ENCODE results near the gene BID. TPM values are rescaled to one million over a fixed set of nuclear protein-coding genes. Genes with fewer than 3 reads are reported as not detected.
A peak's percentile ranks its signal among the peaks of the same experiment; 100 is the strongest.

The BID gene
- total RNA-seq, 2 experiments from 2014 or later = 46.2 to 48.4 TPM

DNA sequence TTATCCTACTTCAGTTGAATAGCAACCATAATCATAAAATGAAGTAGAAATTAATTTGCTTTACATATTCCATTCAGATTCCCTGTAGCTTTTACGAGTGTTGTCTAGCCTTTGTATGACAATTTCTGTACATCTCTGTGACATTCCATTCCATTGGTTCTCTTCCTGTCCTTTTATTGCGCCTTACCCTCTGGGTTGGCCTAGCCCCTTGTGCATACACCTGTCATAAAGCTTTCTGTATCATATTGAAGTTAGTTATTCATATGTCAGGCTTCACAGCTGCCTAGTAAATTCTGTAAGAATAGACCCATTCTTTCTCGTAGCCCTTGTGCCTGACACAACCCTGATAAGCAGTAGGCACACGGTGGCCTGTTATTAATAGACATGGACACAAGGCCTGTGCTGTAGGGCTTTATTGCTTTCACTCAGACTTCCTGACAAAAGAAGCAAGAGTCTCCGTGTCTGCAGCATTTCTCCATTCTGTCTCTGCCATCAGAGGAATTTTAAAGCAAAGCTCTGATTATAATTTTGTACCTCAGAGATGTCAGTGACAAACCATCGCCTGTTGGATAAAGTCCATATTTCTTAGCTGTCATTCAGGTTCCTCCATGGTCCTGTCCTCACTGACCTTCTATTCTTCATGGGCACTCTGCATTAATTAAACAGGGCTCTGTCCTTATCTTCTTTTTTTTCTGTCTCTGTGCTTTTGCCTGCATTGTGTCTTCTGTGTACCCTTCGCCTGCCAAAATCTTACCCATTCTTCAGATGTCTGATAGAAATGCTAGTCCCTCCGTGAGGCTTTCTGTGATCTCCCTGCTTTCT, 49.4 kb downstream of the BID start:
- Mint-ChIP-seq H3K27ac (no peak overlapping the region), H3K4me1 (ENCODE audit: low read depth) (peaks cover 13% of the 10 kb centered on the region), H3K4me3 (no peak overlapping the region), H3K9me3 (ENCODE audit: insufficient read depth) (no peaks in the 10 kb centered on the region), H3K36me3 (ENCODE audit: low read depth) (peaks cover 12% of the 10 kb centered on the region), H3K27me3 (ENCODE audit: low read depth) (no peaks in the 10 kb centered on the region)
- POLR2A ChIA-PET = interaction anchor here (0.5 kb wide), 1 partner anchor 14 kb away, joined by 3 read pairs; no protein-coding TSS in a partner anchor
- CTCF ChIA-PET = no interaction called here
- DNase-seq (no peak), ATAC-seq (no peak)

DNA sequence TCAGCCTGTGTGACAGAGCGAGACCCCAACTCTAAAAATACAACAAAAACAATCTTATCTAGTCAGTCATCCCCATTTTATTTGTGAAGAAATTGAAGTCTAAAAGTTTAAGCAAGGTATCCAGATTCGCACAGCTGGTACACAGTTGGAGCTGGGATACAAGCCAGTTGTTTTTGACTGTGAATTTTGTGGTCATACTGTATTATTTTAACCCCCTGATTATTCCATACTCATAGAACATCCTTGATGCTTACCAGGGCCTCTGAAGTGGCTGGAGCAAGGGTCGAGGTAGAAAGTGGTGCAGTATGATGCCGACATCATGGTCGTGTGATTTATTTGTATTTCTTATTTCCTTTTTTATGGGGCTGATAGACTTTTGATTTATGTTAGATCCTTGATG, 50.0 kb downstream of the BID start:
- ATAC-seq (no peak), DNase-seq (no peak)
- Mint-ChIP-seq H3K27ac (no peak overlapping the region), H3K36me3 (ENCODE audit: low read depth) (peaks cover 11% of the 10 kb centered on the region), H3K4me3 (no peak overlapping the region), H3K27me3 (ENCODE audit: low read depth) (no peaks in the 10 kb centered on the region), H3K9me3 (ENCODE audit: insufficient read depth) (no peaks in the 10 kb centered on the region), H3K4me1 (ENCODE audit: low read depth) (peaks cover 13% of the 10 kb centered on the region)
- POLR2A ChIA-PET = interaction anchor here (0.5 kb wide), 1 partner anchor 13 kb away, joined by 3 read pairs; no protein-coding TSS in a partner anchor
- CTCF ChIA-PET = no interaction called here

DNA sequence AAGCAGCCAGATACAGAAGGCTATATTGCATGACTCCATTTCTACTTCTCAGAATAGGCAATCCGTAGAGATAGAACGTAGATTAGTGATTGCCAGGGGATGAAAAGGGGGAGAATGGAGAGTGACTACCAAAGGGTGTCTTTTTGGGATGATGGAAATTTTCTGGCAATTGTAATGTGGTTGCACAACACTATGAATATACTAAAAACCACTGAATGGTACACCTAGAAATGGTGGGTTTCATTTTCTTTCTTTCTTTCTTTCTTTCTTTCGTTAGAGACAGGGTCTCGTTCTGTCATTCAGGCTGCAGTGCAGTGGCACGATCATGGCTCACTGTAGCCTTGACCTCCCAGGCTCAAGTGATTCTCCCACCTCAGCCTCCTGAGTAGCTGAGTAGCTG, 54.4 kb downstream of the BID start:
- ChIA-PET POLR2A (no interaction called here), CTCF (interaction anchor here (0.9 kb wide), 1 partner anchor 23 kb away, joined by 3 read pairs; no protein-coding TSS in a partner anchor)
- Mint-ChIP-seq H3K27me3 (ENCODE audit: low read depth) (no peaks in the 10 kb centered on the region), H3K4me1 (ENCODE audit: low read depth) (peaks cover 2% of the 10 kb centered on the region), H3K27ac (no peak overlapping the region), H3K4me3 (no peak overlapping the region), H3K9me3 (ENCODE audit: insufficient read depth) (no peaks in the 10 kb centered on the region), H3K36me3 (ENCODE audit: low read depth) (no peaks in the 10 kb centered on the region)
- DNase-seq = no peak
- no peak for ATAC-seq

DNA sequence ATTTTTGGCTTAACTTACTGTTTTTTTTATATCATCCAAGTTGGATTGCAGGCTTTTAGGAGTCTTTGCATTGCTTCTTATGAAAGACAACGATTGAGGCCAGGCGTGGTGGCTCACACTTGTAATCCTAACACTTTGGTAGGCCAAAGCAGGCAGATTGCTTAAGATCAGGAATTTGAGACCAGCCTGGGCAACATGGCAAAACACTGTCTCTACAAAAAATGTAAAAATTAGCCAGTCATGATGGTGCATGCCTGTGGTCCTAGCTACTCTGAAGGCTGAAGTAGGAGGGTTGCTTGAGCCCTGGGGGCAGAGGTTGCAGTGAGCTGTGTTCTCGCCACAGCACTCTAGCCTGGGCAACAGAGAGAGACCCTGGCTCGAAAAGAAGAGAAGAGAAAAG, 56.6 kb downstream of the BID start:
- H3K27me3 Mint-ChIP-seq (ENCODE audit: low read depth) = no peaks in the 10 kb centered on the region
- ChIA-PET POLR2A (no interaction called here), CTCF (no interaction called here)
- H3K9me3 Mint-ChIP-seq (ENCODE audit: insufficient read depth) = no peaks in the 10 kb centered on the region
- H3K4me1 Mint-ChIP-seq (ENCODE audit: low read depth) = peaks cover 2% of the 10 kb centered on the region
- DNase-seq (no peak), ATAC-seq (no peak)
- no peaks in the 10 kb centered on the region for H3K36me3 Mint-ChIP-seq (ENCODE audit: low read depth)
- no peak overlapping the region for H3K4me3 Mint-ChIP-seq
- H3K27ac Mint-ChIP-seq = no peak overlapping the region

DNA sequence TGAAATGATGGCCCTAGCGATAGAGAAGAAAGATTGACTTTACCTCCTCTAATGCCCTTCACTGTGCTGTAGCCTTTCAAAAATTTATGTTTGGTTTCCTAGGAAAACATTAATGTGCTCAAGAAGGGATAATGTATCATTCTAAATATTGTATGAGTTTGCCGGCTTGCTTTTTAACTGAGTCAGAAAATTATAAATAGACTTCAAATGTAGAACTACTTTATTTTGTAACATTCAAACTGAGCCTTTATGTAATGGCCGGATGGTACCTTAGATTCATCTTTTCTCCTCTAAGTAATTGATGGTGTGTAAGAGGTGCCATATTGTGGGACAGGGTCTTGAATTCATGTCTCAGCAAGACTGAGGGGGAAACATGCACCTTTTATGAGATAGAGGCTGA, 57.7 kb downstream of the BID start:
- peaks cover 2% of the 10 kb centered on the region for H3K4me1 Mint-ChIP-seq (ENCODE audit: low read depth)
- ATAC-seq = no peak
- no peaks in the 10 kb centered on the region for H3K27me3 Mint-ChIP-seq (ENCODE audit: low read depth)
- no peak overlapping the region for H3K27ac Mint-ChIP-seq
- DNase-seq = no peak
- H3K4me3 Mint-ChIP-seq = no peak overlapping the region
- H3K36me3 Mint-ChIP-seq (ENCODE audit: low read depth) = no peaks in the 10 kb centered on the region
- ChIA-PET CTCF (no interaction called here), POLR2A (no interaction called here)
- no peaks in the 10 kb centered on the region for H3K9me3 Mint-ChIP-seq (ENCODE audit: insufficient read depth)

DNA sequence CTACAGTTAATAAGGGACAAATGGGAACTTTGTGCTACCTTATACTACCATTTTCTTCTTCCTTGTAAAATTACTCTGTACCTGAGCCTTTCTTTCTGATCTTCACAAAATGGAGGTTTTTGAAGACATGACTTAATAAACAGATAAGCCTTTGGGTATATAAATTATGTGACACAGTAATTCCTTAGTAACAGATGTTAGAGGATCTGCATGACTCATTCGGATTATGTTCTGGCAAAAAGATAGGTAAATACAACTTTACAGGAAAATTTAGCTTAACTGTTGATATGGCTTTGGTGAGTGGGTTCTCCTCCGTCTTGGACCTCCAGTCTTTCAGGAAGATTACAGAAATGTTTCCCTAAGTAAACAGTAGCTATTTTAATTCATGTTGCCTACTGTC, 61.8 kb downstream of the BID start:
- no peaks in the 10 kb centered on the region for H3K27me3 Mint-ChIP-seq (ENCODE audit: low read depth)
- POLR2A ChIA-PET = no interaction called here
- peaks cover 2% of the 10 kb centered on the region for H3K4me1 Mint-ChIP-seq (ENCODE audit: low read depth)
- no peak overlapping the region for H3K4me3 Mint-ChIP-seq
- DNase-seq (no peak), ATAC-seq (no peak)
- no peaks in the 10 kb centered on the region for H3K36me3 Mint-ChIP-seq (ENCODE audit: low read depth)
- H3K27ac Mint-ChIP-seq = no peak overlapping the region
- H3K9me3 Mint-ChIP-seq (ENCODE audit: insufficient read depth) = no peaks in the 10 kb centered on the region
- CTCF ChIA-PET = no interaction called here

DNA sequence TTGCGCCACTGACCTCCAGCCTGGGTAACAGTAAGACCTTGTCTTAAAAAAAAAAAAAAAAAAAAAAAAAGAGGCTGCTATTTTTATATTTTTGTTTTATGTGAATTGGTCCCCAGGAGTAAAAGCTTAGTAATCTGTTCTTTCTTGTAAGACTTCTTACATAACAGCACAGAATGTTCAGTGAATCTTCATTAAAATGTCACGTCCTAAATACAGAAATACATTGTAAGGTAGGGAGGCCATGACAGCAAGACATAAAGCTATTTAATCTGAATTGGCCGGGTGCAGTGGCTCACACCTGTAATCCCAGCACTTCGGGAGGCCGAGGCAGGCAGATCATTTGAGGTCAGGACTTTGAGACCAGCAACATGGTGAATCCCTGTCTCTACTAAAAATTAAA, 64.2 kb downstream of the BID start:
- ATAC-seq (no peak), DNase-seq (no peak)
- peaks cover 14% of the 10 kb centered on the region for H3K4me1 Mint-ChIP-seq (ENCODE audit: low read depth)
- no peaks in the 10 kb centered on the region for H3K9me3 Mint-ChIP-seq (ENCODE audit: insufficient read depth)
- CTCF ChIA-PET = no interaction called here
- POLR2A ChIA-PET = no interaction called here
- H3K27me3 Mint-ChIP-seq (ENCODE audit: low read depth) = no peaks in the 10 kb centered on the region
- H3K27ac Mint-ChIP-seq = no peak overlapping the region
- H3K4me3 Mint-ChIP-seq = no peak overlapping the region
- peaks cover 9% of the 10 kb centered on the region for H3K36me3 Mint-ChIP-seq (ENCODE audit: low read depth)

DNA sequence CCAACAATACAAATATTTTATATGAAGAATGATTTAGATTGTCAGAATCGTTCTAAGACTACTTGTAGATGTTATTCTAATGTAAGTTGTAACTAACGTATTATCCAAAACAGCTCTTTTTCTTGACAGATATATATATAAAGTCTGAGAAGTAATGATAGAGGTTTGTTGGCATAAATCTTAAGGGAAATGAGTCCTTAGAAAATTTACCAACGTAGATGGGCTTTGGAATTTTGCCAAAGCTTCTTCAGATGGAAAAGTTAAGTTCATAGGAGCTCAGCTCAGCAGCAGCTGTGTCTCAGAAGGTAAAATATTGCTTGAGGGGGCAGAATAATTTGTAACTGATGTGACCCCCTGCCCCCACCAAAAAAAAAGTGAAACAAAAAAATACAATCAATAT, 66.7 kb downstream of the BID start:
- DNase-seq = no peak
- no peak for ATAC-seq
- Mint-ChIP-seq H3K27ac (no peak overlapping the region), H3K9me3 (ENCODE audit: insufficient read depth) (no peaks in the 10 kb centered on the region), H3K4me3 (no peak overlapping the region), H3K27me3 (ENCODE audit: low read depth) (no peaks in the 10 kb centered on the region), H3K36me3 (ENCODE audit: low read depth) (peaks cover 22% of the 10 kb centered on the region), H3K4me1 (ENCODE audit: low read depth) (peaks cover 16% of the 10 kb centered on the region)
- POLR2A ChIA-PET = interaction anchor here (1.1 kb wide), 1 partner anchor 69 kb away, joined by 5 read pairs; the partner anchor contains the start of gene BCL2L13
- CTCF ChIA-PET = no interaction called here

DNA sequence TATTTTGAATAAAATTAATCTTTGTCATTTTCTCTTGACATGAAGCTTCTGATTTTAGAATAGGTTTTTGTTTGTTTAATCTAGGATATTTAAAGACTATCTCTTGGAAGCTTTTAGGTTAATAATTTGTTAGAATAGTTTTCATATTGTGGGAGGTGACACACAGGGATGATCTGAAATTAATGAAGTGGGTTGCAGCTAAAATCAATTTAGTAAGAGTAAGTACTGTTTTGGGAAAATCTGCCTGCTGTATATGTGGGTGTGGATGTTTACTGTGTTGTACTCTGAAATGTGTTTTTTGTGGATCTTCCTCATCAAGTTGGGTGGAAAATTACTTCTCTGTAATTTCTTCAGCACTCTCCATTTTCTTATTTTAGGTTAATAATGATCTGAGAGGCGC, 67.3 kb downstream of the BID start:
- CTCF ChIA-PET = interaction anchor here (0.9 kb wide), 1 partner anchor 32 kb away, joined by 3 read pairs; no protein-coding TSS in a partner anchor
- Mint-ChIP-seq H3K4me3 (no peak overlapping the region), H3K27me3 (ENCODE audit: low read depth) (no peaks in the 10 kb centered on the region), H3K4me1 (ENCODE audit: low read depth) (peaks cover 16% of the 10 kb centered on the region), H3K9me3 (ENCODE audit: insufficient read depth) (no peaks in the 10 kb centered on the region), H3K36me3 (ENCODE audit: low read depth) (peaks cover 22% of the 10 kb centered on the region), H3K27ac (no peak overlapping the region)
- POLR2A ChIA-PET = interaction anchor here (1.1 kb wide), 1 partner anchor 68 kb away, joined by 5 read pairs; the partner anchor contains the start of gene BCL2L13
- DNase-seq = no peak
- ATAC-seq = no peak

DNA sequence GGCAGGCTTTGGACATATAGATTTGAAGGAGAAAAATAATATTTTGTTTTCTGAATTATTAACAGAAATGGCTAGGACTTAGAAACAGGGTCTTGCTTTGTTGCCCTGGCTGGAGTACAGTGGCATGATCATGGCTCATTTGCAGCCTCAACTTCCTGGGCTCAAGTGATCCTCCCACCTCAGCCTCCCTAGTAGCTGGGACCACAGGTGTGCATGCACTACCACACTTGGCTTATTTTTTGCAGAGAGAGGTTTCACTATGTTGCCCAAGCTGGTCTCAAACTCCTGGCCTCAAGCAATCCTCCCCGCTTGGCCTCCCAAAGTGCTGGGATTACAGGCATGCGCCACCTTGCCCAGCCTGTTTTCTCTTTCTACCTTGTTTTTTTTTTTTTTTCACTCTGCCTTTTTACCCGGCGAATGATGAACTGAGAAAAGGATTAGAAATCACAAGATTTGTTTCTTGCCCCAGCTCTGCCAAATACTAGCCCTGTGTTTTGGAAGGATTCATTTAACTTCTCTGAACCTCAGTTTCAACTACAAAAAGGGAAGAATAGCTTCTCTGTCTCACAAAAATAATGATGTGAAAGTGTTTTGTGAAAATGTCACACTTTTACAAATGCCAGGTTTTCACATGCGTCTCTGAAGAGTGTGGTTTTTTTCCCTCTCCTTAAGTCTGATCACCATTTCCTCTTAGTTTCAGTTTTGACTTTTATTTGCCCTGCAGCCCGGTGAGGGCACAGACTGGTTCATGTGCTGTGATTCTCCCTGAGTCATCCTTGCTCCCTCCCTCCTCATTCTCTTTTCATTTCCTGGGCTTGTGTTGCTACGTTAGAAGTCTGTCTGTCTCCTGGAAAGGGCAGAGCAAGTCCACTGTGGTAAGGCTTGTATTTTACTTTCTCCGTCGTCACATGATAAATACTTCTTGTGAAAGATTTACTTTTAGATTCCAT, 68.0 kb downstream of the BID start:
- no peaks in the 10 kb centered on the region for H3K9me3 Mint-ChIP-seq (ENCODE audit: insufficient read depth)
- CTCF ChIA-PET = interaction anchor here (0.9 to 1.4 kb wide), 2 partner anchors 32 to 36 kb away, joined by 3 to 5 read pairs; no protein-coding TSS in a partner anchor
- ATAC-seq (peak; percentile 93), DNase-seq (peak; percentile 55)
- POLR2A ChIA-PET = interaction anchor here (0.6 to 1.1 kb wide), 2 partner anchors 67 to 180 kb away, joined by 3 to 5 read pairs; partner anchors contain the start of gene BCL2L13
- H3K4me3 Mint-ChIP-seq = peak overlapping the region; percentile 61
- H3K36me3 Mint-ChIP-seq (ENCODE audit: low read depth) = peaks cover 22% of the 10 kb centered on the region
- H3K4me1 Mint-ChIP-seq (ENCODE audit: low read depth) = peaks cover 16% of the 10 kb centered on the region
- H3K27ac Mint-ChIP-seq = peak overlapping the region; percentile 85
- no peaks in the 10 kb centered on the region for H3K27me3 Mint-ChIP-seq (ENCODE audit: low read depth)

DNA sequence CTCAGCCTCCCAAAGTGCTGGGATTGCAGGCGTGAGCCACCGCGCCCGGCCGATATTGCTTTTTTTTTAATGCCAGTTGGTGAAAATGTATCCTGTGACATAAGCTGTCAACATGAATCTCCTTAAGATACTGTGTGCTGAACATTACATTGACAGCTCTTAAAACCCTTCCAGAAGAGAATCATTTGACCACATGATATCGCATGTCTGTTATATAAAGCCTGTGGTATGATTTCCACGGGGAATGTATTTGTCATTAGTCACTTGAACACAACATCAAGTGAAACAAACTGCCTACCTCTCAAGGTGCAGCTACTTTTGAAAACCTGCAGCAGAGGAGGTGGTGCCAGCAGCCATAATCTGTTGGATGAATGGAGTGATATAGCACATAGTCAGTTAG, 68.7 kb downstream of the BID start:
- H3K4me3 Mint-ChIP-seq = no peak overlapping the region
- peaks cover 22% of the 10 kb centered on the region for H3K36me3 Mint-ChIP-seq (ENCODE audit: low read depth)
- CTCF ChIA-PET = interaction anchor here (1.4 kb wide), 1 partner anchor 37 kb away, joined by 5 read pairs; no protein-coding TSS in a partner anchor
- POLR2A ChIA-PET = no interaction called here
- DNase-seq = no peak
- peaks cover 16% of the 10 kb centered on the region for H3K4me1 Mint-ChIP-seq (ENCODE audit: low read depth)
- no peaks in the 10 kb centered on the region for H3K9me3 Mint-ChIP-seq (ENCODE audit: insufficient read depth)
- ATAC-seq = no peak
- H3K27me3 Mint-ChIP-seq (ENCODE audit: low read depth) = no peaks in the 10 kb centered on the region
- no peak overlapping the region for H3K27ac Mint-ChIP-seq

DNA sequence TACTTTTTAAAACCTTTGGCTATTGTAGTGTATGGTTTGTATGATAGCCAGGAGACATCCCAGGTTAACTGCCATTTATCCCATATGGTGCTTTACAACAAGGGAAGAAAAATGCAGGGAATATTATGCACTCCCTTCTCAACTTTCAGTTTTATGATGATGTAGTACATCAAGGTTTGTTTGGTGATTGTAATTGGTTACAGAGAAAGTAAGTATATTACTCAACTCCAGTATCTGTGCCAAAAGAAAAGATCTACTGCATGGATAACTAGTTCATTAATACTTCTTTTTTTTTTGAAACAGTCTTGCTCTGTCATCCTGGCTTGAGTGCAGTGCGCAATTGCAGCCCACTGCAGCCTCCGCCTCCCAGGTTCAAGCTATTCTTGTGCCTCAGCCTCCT, 70.5 kb downstream of the BID start:
- DNase-seq (no peak), ATAC-seq (no peak)
- H3K27ac Mint-ChIP-seq = no peak overlapping the region
- no peaks in the 10 kb centered on the region for H3K27me3 Mint-ChIP-seq (ENCODE audit: low read depth)
- ChIA-PET CTCF (interaction anchor here (1.0 kb wide), 1 partner anchor 28 kb away, joined by 3 read pairs; no protein-coding TSS in a partner anchor), POLR2A (no interaction called here)
- H3K4me3 Mint-ChIP-seq = no peak overlapping the region
- H3K9me3 Mint-ChIP-seq (ENCODE audit: insufficient read depth) = no peaks in the 10 kb centered on the region
- peaks cover 21% of the 10 kb centered on the region for H3K4me1 Mint-ChIP-seq (ENCODE audit: low read depth)
- H3K36me3 Mint-ChIP-seq (ENCODE audit: low read depth) = peaks cover 29% of the 10 kb centered on the region

Measured in activated CD8-positive, alpha-beta T cell treated with anti-CD3 and anti-CD28 coated beads, Interleukin-2, amount 10 ng/mL, durations not matched to agents 7 days and 5 days (primary cell).